B cell (primary cell): ENCODE data around the gene PPP1R16B. TPM values are rescaled to one million over a fixed set of nuclear protein-coding genes. Genes with fewer than 3 reads are reported as not detected.

ENCODE experiments used
- ATAC-seq: fragments of 200-7000 bp; cut with Tn5 transposase; one replicate; pipeline ENCODE4 v1.10.0; 2021; ENCODE audit warnings: low read depth, mild to moderate bottlenecking, moderate number of reproducible peaks, moderate library complexity
- CTCF ChIA-PET: fragments of 350-600 bp; sonication (Branson Sonifier 250); formaldehyde crosslinking; loops from one replicate; lab custom pipeline; 2021; ENCODE audit warnings: antibody characterized with exemption, inconsistent platforms; lab: Charles Lee
- POLR2A ChIA-PET: fragments of 350-600 bp; sonication (Branson Sonifier 250); formaldehyde crosslinking; loops from one replicate; lab custom pipeline; 2021; ENCODE audit warnings: antibody characterized with exemption; lab: Charles Lee
- DNase-seq: peaks from one replicate; pipeline ENCODE4 v3.0.0; 2013
- H2AFZ ChIP-seq: 2 replicates; pipeline ENCODE4 v1.6.1; 2012; ENCODE audit warnings: mild to moderate bottlenecking, low read depth, low read length; ENCODE audit not compliant: insufficient read depth, poor library complexity, severe bottlenecking
- H3K27ac ChIP-seq, 2 donors: 1 replicate in 1 of 2; 2 replicates in 1 of 2; pipeline ENCODE4 v1.5.1; 2012 to 2013; ENCODE audit warnings: low read length in 2 of 2, mild to moderate bottlenecking in 2 of 2, moderate library complexity in 1 of 2
- H3K27me3 ChIP-seq, 4 experiments: fragments of 200-600 bp in 1 of 4; sonication (generic) in 1 of 4; replicated peaks in 1 of 4; 1 replicate in 2 of 4; 2 replicates in 2 of 4; pipeline versions ENCODE4 v1.6.1 to v1.7.0; 2013 to 2016; ENCODE audit warnings: low read length in 3 of 4, mild to moderate bottlenecking in 2 of 4, mixed read lengths in 1 of 4, moderate library complexity in 1 of 4; ENCODE audit not compliant: insufficient read depth in 4 of 4, control insufficient read depth in 3 of 4; ENCODE audit errors: control extremely low read depth in 1 of 4
- H3K36me3 ChIP-seq, 2 experiments: replicated peaks in 1 of 2; 1 replicate in 1 of 2; 2 replicates in 1 of 2; pipeline versions ENCODE4 v1.6.1 to v1.7.1; 2013; ENCODE audit warnings: low read length in 1 of 2; ENCODE audit not compliant: insufficient read depth in 2 of 2, control insufficient read depth in 1 of 2; ENCODE audit errors: control extremely low read depth in 1 of 2, extremely low read depth in 1 of 2
- H3K4me1 ChIP-seq, 2 donors: fragments of 200-600 bp in 1 of 2; sonication (generic) in 1 of 2; 1 replicate in 1 of 2; 2 replicates in 1 of 2; pipeline versions ENCODE4 v1.5.1 to v1.6.1; 2013 to 2017; ENCODE audit warnings: low read length in 2 of 2; ENCODE audit not compliant: control insufficient read depth in 2 of 2, insufficient read depth in 2 of 2
- H3K4me2 ChIP-seq: replicated peaks from 2 replicates; pipeline ENCODE3; 2012; ENCODE audit warnings: mild to moderate bottlenecking, low read depth, low read length; ENCODE audit not compliant: poor library complexity, severe bottlenecking
- H3K4me3 ChIP-seq, 5 experiments: fragments of 200-600 bp in 1 of 5; sonication (generic) in 1 of 5; 1 replicate in 3 of 5; 2 replicates in 2 of 5; pipeline versions ENCODE4 v1.5.1 to v1.7.0; 2011 to 2016; ENCODE audit warnings: low read length in 4 of 5, mild to moderate bottlenecking in 4 of 5, low read depth in 2 of 5, control low read depth in 1 of 5, moderate library complexity in 1 of 5; ENCODE audit not compliant: insufficient read depth in 1 of 5; ENCODE audit errors: control extremely low read depth in 1 of 5, extremely low read depth in 1 of 5
- H3K79me2 ChIP-seq: fragments of 200-600 bp; sonication (generic); one replicate; pipeline ENCODE4 v1.6.0; 2016; ENCODE audit warnings: low read length; ENCODE audit not compliant: control insufficient read depth, insufficient read depth
- H3K9ac ChIP-seq: fragments of 200-600 bp; sonication (generic); 2 replicates; pipeline ENCODE4 v1.6.1; 2017; ENCODE audit warnings: mild to moderate bottlenecking, low read length, moderate library complexity
- H3K9me3 ChIP-seq, 3 donors: one replicate each; pipeline versions ENCODE4 v1.6.1 to v1.7.1; 2013; ENCODE audit warnings: low read length in 2 of 3; ENCODE audit not compliant: control insufficient read depth in 2 of 3, insufficient read depth in 1 of 3; ENCODE audit errors: control extremely low read depth in 1 of 3
- H4K20me1 ChIP-seq: 2 replicates; pipeline ENCODE4 v1.6.0; 2012; ENCODE audit warnings: mild to moderate bottlenecking, low read length; ENCODE audit not compliant: insufficient read depth, control insufficient read depth, poor library complexity, severe bottlenecking
- H3K27ac Mint-ChIP-seq: one replicate; pipeline ENCODE4 v1.8.0; 2021; ENCODE audit warnings: mixed read lengths
- H3K27me3 Mint-ChIP-seq: one replicate; pipeline ENCODE4 v1.8.0; 2021; ENCODE audit warnings: mixed read lengths
- H3K4me1 Mint-ChIP-seq: one replicate; pipeline ENCODE4 v1.8.0; 2021; ENCODE audit warnings: mixed read lengths
- H3K4me3 Mint-ChIP-seq: one replicate; pipeline ENCODE4 v1.8.0; 2021; ENCODE audit warnings: mixed read lengths
- H3K9me3 Mint-ChIP-seq: one replicate; pipeline ENCODE4 v1.8.0; 2022; ENCODE audit warnings: mixed read lengths; ENCODE audit not compliant: insufficient read depth
- CTCF ChIP-seq: fragments of 200-600 bp; IDR thresholded peaks from one replicate; pipeline ENCODE4 v1.8.0; 2022; ENCODE audit warnings: antibody characterized with exemption, mild to moderate bottlenecking
- EZH2 ChIP-seq: IDR thresholded peaks from 2 replicates; pipeline ENCODE4 v1.6.1; 2012; ENCODE audit warnings: borderline replicate concordance, low read depth, mild to moderate bottlenecking, moderate library complexity, low read length; ENCODE audit not compliant: insufficient read depth, poor library complexity, severe bottlenecking
- WGBS: methylation state at CpG from one replicate; pipeline ENCODE4 v1.1.5; 2013; ENCODE audit warnings: missing lambda C conversion rate; ENCODE audit not compliant: insufficient coverage; 5-methylcytosine and 5-hydroxymethylcytosine counted together
- intact Hi-C: fragments of 100-400 bp; cut with micrococcal nuclease; formaldehyde crosslinking; loops from one replicate; pipeline ENCODE4 v1.10.0; 2022
- polyA plus RNA-seq: library from polyadenylated mRNA; depleted of rRNA; stranded (reverse); fragments of >200 nt; gene quantifications from 2 replicates; pipeline ENCODE4 v1.2.3, GENCODE V29; 2012
- total RNA-seq, 2 donors: library from RNA; stranded (reverse); fragments of 120-200 nt in 1 of 2; gene quantifications; 1 replicate in 1 of 2; 2 replicates in 1 of 2; pipeline versions ENCODE4 v1.2.3 to v1.2.4, GENCODE V29; 2013 to 2022

Gene PPP1R16B
- total and polyA plus RNA-seq, 2 donors (not counting 1 experiment from before 2014, with no cell fraction given): 58.8 to 108 TPM

GRCh38 chr20:38917657-38918056 lies 112.2 kb downstream of the PPP1R16B start:
- H3K27me3 Mint-ChIP-seq: no peaks in the 10 kb centered on the region
- TF ChIP-seq EZH2 (no peak), CTCF (no peak)
- Histone ChIP-seq H3K4me1 (no peaks in the 10 kb centered on the region), H3K9me3 (peaks cover 0 to 4% (median 0%) of the 10 kb centered on the region in 3 donors), H3K79me2 (no peaks in the 10 kb centered on the region), H3K4me3 (no peak overlapping the region), H3K36me3 (peaks cover 2 to 85% of the 10 kb centered on the region in 2 experiments), H3K27me3 (no peaks in the 10 kb centered on the region), H3K27ac (no peak overlapping the region), H2AFZ (no peak overlapping the region), H4K20me1 (peaks cover 14% of the 10 kb centered on the region), H3K9ac (no peak overlapping the region), H3K4me2 (no peak overlapping the region)
- ATAC-seq (no peak), DNase-seq (no peak)
- ChIA-PET POLR2A (no interaction called here), CTCF (interaction anchor here (0.6 to 1.2 kb wide), 3 partner anchors 9 to 261 kb away, joined by 4 read pairs; partner anchors contain the start of gene FAM83D)
- 88% methylated on average over 1 of the region's 4 CpGs for WGBS
- intact Hi-C loops: no loop called here
- H3K9me3 Mint-ChIP-seq: no peaks in the 10 kb centered on the region
- H3K4me1 Mint-ChIP-seq: no peaks in the 10 kb centered on the region
- H3K27ac Mint-ChIP-seq: no peak overlapping the region
- no peak overlapping the region for H3K4me3 Mint-ChIP-seq

- ATAC-seq (no peak), DNase-seq (no peak)
- Mint-ChIP-seq H3K27ac (no peak overlapping the region), H3K4me3 (no peak overlapping the region), H3K27me3 (no peaks in the 10 kb centered on the region), H3K4me1 (no peaks in the 10 kb centered on the region), H3K9me3 (no peaks in the 10 kb centered on the region)
- Histone ChIP-seq H3K79me2 (no peaks in the 10 kb centered on the region), H2AFZ (no peak overlapping the region), H3K9me3 (peaks cover 0 to 4% (median 0%) of the 10 kb centered on the region in 3 donors), H3K9ac (no peak overlapping the region), H3K27me3 (no peaks in the 10 kb centered on the region), H3K4me1 (no peaks in the 10 kb centered on the region), H3K4me3 (no peak overlapping the region), H3K36me3 (peaks cover 2 to 80% of the 10 kb centered on the region in 2 experiments), H4K20me1 (peaks cover 14% of the 10 kb centered on the region), H3K27ac (no peak overlapping the region), H3K4me2 (no peak overlapping the region)
- intact Hi-C loops: no loop called here
- 99% methylated on average over 19 of the region's 19 CpGs for WGBS
- ChIA-PET POLR2A (no interaction called here), CTCF (no interaction called here)
- TF ChIP-seq EZH2: no peak
- TF ChIP-seq CTCF: no peak
Measured at GRCh38 chr20:38918172-38918571, 112.7 kb downstream of the PPP1R16B start.
